Activated CD8-positive, alpha-beta memory T cell treated with anti-CD3 and anti-CD28 coated beads for 48 hours (primary cell): ENCODE measurements around the gene ADPRHL1.

Source experiments
- DNase-seq, 3 experiments: peaks; one replicate each; pipeline ENCODE4 v3.0.0-alpha.2; 2020; ENCODE audit warnings: low read depth in 2 of 3, low spot score in 2 of 3

ADPRHL1 gene

GRCh38 chr13:113452942-113453901 is at the start of gene ADPRHL1:
TSS of gene ADPRHL1 (minus strand) at chr13:113453488. CDS start at chr13:113453437, 51 bp downstream.
- no peak for DNase-seq

GRCh38 chr13:113502686-113503085 is 49.4 kb upstream of the ADPRHL1 start:
- DNase-seq = no peak

- no peak for DNase-seq
Measured at GRCh38 chr13:113500530-113501265, 47.4 kb upstream of the ADPRHL1 start.

GRCh38 chr13:113499936-113500335 is 46.6 kb upstream of the ADPRHL1 start:
- DNase-seq = no peak

- DNase-seq = no peak
Measured at GRCh38 chr13:113498905-113499304, 45.6 kb upstream of the ADPRHL1 start.

- DNase-seq = no peak
Measured at GRCh38 chr13:113497217-113497616, 43.9 kb upstream of the ADPRHL1 start.

- no peak for DNase-seq
Measured at GRCh38 chr13:113495494-113496210, 42.4 kb upstream of the ADPRHL1 start.

- DNase-seq = no peak
Measured at GRCh38 chr13:113493315-113493951, 40.1 kb upstream of the ADPRHL1 start.

GRCh38 chr13:113491982-113492381 is 38.7 kb upstream of the ADPRHL1 start:
- DNase-seq = no peak

GRCh38 chr13:113491418-113491883 is 38.2 kb upstream of the ADPRHL1 start:
- DNase-seq = no peak

GRCh38 chr13:113490496-113491417 is 37.5 kb upstream of the ADPRHL1 start, which contains the start of gene DCUN1D2:
TSS of gene DCUN1D2 (minus strand) at chr13:113490711. CDS start at chr13:113490669, 42 bp downstream.
- DNase-seq = peak; percentile 57 to 72 (median 67)

GRCh38 chr13:113489549-113490495 is 36.5 kb upstream of the ADPRHL1 start:
- DNase-seq = peak in 2 of 3 experiments; percentile 15 to 26

- no peak for DNase-seq
Measured at GRCh38 chr13:113489171-113489548, 35.9 kb upstream of the ADPRHL1 start.

- no peak for DNase-seq
Measured at GRCh38 chr13:113488283-113488682, 35.0 kb upstream of the ADPRHL1 start.

- no peak for DNase-seq
Measured at GRCh38 chr13:113486698-113487097, 33.4 kb upstream of the ADPRHL1 start.

- no peak for DNase-seq
Measured at GRCh38 chr13:113485545-113485944, 32.3 kb upstream of the ADPRHL1 start.

GRCh38 chr13:113483504-113484293 is 30.4 kb upstream of the ADPRHL1 start:
- DNase-seq = no peak

- DNase-seq = no peak
Measured at GRCh38 chr13:113483081-113483480, 29.8 kb upstream of the ADPRHL1 start.
